Activated effector memory CD4-positive, alpha-beta T cell treated with anti-CD3 and anti-CD28 coated beads, Interleukin-2, amount 50 U/mL, for 16 hours (primary cell): ENCODE measurements around the gene P3H2.
"Not testable (repeated sequence)": the region's sequence is repeated elsewhere in the genome, so short reads cannot be mapped to it uniquely, and the experiment has no call there.

Experiments
- DNase-seq: peaks from one replicate; pipeline ENCODE4 v3.0.0-alpha.2; 2020

Gene P3H2

DNA sequence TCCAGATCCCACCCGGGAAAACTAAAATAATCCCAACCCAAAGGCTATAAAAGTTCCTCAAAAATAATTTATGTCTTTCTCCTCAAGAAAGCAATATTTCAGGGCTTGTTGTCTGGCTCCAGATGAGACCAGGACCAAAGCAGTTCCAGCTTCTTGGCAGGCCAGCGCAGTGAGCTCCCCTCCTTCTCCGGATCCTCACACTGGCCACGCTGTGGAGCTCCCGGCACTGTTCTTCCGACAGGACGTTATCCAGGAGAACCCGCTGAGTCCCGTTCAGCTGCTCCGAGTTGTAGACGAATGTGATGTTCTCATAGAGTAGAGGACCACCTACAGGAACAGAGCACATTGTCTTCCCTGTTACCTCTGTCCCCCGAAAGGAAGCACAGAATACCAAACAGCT is 146.3 kb downstream of the P3H2 start:
- no peak for DNase-seq

DNA sequence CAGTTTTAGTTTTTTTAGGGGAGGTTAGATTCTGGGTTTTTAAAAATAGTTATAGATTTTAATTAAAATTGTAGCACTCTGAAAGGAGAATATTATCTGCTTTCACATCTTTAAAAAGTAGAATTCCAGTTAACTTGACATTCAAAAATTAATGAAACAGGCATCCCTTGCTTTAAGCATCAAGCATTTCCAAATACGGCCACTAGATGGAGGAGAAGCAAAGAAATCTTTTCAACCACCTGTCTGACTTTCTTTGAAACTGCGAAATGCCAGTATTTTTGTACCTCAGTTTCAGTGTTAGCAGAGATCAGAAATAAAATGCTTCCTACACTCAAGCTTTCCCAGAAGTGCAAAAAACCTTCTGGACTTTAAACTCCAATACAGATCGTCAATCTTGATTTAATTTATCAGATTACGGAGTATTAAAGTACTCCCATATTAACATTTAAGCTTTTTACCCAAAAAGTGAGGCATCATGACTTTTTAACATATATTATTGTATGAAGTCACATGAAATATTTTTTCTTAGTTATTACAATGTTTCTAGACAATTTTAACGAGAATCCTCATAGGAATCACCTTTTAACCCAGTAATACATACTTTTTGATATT is 153.3 kb downstream of the P3H2 start:
- no peak for DNase-seq

DNA sequence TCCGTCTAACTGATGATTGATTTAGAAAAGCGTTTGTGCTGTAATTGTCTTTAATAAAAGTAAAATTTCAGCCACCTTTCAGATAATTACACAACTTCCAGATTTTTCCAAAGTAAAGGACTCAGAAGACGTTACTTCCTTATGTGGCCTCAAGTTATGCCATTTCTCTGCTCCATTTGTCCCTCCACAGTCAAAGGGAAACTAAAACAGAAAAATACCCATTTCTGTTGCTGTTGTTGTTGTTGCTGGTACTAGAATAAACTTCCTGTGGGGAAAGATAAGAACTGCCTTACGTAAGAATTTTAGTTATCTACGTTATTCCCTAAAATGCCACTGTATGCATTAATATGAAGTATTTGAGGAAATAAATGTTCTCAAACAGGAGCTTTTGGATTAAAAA is 153.9 kb downstream of the P3H2 start:
- DNase-seq = no peak

GRCh38 chr3:189964623-189965332 is 155.9 kb downstream of the P3H2 start:
- DNase-seq = no peak

GRCh38 chr3:189962466-189962865 is 158.2 kb downstream of the P3H2 start:
- DNase-seq = no peak

DNA sequence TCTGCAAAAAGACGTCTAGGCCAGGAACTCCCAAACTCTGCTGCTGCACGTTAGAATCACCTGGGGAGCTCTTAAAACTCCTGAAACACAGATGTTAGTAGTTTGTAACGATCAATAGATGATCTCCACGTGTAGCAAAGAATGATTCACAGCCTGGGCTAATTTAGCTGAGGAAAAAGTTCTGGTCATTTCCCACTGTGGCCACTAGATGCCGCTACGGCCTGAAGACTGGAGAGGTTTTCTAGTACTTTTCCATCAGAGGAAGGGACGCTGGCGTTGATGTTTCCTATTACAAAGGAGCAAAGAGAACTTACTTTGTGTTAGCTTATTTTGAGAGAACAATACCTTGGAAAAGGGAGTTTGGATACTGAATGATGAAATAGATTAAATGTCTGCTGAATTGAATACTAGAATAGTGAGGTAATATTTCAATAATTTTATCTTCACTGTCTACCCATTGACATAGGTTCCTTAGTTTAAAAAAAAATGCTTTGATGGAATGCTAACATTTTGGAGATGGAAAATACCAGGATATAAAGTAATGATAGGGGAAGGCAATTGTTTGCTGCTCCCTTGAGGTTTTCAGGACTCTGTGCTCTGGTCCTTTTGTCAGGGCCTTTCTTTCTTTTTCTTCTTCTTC is 159.1 kb downstream of the P3H2 start:
- DNase-seq = peak; percentile 89

- not testable (repeated sequence) for DNase-seq
Measured at GRCh38 chr3:189961086-189961485, 159.6 kb downstream of the P3H2 start.

GRCh38 chr3:189954733-189955665 is 165.7 kb downstream of the P3H2 start:
- no peak for DNase-seq

DNA sequence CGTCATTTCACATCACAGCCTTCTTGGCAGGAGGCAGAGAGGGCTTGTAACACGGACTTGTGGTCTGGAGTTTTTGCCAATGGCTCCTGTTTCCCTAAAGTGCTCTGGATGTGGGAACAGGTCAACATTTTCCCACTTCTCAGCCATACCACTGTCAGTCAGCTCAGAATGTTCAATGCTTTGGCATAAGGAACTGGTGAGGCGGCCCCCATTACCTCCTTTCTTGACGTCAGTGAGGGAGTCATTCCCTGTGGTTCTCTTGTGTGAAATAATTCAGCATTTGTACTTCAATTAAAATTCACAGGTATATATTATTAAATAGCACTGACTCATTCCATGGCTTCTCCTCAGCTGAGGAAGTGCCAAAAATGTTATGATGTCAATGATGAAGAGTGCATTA is 167.1 kb downstream of the P3H2 start:
- DNase-seq = no peak

DNA sequence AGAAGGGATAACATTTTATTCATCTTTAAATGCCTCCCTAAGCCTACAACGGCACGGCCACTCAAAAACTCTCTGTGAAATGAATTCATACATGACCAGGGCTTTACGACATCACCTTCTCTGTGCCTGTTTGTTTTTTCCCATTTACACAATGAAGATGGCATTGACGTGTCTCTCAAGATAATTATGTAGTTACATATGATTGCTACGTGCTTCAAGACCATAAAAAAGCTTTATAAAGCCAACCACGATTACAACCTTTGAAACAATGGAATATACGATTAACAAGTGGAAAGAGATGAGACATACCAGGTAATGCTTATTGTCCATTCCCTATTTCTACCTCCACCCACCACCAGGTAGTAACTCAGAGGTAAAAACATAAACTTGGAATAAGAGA is 168.4 kb downstream of the P3H2 start:
- no peak for DNase-seq

DNA sequence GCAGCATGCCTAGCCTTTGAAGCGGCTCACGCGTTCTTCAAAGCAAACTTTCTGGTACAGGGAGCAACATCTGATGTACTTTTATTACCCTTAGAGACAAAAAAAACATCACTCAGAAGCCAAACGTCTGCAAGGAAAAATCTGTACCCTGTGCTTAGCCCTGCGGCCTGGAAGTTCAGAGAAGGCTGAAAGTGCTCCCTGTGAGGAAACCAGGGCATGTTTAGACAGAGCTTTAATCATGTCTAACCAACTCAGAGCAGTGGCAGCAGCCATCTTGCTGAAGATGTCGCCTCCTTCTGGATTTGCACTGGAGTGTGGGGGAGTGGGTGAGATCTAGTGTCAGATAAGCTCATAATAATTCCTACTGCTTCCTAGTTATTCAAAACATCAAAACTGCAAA is 170.4 kb downstream of the P3H2 start:
- DNase-seq = no peak

DNA sequence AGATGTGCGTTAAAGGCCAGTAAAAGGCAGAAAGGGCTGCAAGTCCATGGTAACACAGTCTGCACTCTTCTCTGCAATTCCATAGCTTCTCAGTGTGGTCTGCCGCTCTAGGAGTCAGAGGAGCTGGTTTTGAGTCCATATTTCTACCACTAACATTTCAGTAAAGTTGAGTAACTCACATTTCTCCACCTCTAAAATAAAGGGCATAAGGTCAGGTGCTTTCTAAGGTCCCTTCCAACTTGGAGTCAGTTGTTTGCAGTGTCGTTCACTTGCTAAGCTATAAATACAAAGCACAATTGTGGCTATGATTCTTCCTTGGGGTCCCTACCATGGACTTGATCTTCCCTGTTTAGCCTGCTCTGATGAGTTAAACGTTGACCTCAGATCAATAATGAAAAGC is 171.1 kb downstream of the P3H2 start:
- no peak for DNase-seq

DNA sequence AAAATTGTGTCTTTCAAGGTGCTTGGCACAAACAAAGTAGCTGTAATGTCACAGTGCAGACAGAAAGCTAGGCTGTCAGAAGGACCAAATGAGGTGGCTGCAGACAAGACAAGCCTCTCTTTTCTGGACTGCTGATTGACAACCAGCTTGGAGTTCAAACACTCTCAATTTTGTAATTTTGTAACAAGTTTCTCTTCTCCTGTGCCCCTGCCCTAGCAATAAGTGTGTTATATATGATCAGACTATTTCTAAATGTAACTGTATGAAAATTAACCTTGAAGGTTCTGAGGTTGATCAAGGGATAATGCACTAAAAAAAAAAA is 172.0 kb downstream of the P3H2 start:
- no peak for DNase-seq

GRCh38 chr3:189947948-189948723 is 172.6 kb downstream of the P3H2 start:
- DNase-seq = no peak

DNA sequence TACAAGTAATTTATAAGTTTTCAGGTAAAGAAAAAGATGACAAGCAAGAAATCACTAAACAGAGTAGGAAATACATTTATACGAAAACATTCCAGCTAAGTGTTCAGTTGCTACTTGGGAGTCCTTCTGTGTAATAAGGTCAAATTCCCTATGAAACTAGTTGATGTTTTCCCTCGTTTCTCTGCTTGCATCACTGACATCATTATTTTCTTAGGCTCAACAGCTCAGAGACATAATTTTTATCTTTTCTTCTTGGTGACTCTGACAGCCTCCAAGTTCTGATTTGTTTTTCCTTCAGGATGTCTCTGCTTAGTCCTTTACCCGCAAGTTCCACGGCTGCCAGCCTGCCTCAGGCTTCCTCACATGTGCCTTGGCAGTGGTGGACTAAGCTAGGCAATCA is 173.6 kb downstream of the P3H2 start:
- no peak for DNase-seq

- DNase-seq = no peak
Measured at GRCh38 chr3:189945935-189946709, 174.6 kb downstream of the P3H2 start.

DNA sequence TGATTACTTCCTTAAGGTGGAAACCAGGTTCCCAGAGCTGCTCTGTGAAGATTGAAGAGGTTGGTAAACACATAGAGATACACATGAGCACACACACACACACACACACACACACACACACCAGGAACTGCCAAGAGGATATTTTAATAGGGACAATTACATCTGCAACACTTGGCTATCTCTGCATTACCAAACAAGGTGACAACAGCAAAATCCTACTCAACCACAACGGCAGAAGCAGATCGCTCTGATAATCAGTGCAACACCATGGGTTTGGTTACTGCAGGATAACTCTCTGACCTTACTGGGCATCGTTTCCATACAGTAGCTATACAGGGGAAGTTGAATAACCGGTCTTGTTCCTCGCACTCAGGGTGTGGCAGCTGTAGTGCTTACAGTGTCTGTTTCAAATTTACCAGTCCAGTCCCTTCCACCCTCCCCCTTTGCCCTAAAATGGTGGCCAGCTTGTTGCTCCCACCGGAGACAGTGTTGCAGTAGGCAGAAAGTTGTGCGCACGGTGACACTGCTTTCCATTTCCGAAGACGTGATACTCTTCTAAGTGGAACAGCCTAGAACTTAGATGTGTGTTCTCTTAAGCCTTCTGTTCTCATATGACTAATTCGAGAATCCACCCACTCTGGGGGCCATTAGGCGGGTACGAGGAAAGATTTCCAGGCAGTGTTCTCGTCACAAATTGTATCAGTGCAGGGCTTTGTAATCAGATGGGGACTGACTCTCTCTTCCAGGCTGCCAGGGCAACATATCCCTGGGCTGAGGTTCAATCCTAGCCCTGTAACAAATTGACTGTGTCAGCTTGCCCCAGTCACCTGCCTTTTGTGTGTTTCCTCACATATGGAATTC is 176.2 kb downstream of the P3H2 start:
- DNase-seq = peak; percentile 66

- no peak for DNase-seq
Measured at GRCh38 chr3:189942948-189943347, 177.7 kb downstream of the P3H2 start.

DNA sequence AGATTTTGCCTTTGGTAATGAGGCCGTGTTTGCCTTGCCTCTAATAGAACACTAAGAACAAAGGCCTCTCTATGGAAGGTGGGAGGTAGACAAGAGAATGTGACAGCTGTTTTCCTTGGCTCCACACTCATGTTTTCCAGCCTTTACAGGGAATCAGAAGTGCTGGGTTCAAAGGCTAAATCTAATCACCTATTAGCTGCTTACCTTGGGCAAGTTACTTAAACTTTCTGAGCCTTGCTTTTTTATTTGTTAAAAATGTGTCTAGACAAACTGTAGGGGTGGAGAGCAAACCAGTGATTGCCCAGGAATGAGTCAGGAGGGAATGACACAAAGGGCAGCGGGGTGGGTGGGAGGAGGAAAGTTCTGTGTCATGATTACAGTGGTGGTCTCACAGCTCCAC is 179.0 kb downstream of the P3H2 start:
- no peak for DNase-seq

GRCh38 chr3:189941125-189941524 is 179.6 kb downstream of the P3H2 start:
- no peak for DNase-seq
